GM23338 (cell line): ENCODE measurements around the gene XPNPEP2. TPM values are rescaled to one million over a fixed set of nuclear protein-coding genes. Genes with fewer than 3 reads are reported as not detected.

ENCODE experiments used
- ATAC-seq: fragments of 200-7000 bp; cut with Tn5 transposase; 3 replicates; pipeline ENCODE4 v1.9.1; 2020
- DNase-seq: peaks from one replicate; pipeline ENCODE4 v3.0.0-alpha.2; 2015; ENCODE audit warnings: low spot score
- H2AFZ ChIP-seq: fragments of 200-600 bp; sonication (generic); 2 replicates; pipeline ENCODE4 v1.8.0; 2016; ENCODE audit warnings: antibody characterized with exemption, mild to moderate bottlenecking, moderate library complexity
- H3F3A ChIP-seq: fragments of 200-600 bp; sonication (generic); replicated peaks from 2 replicates; pipeline ENCODE4 v1.8.0; 2017; ENCODE audit warnings: antibody characterized with exemption, mixed run types, low read depth
- H3K27ac ChIP-seq: fragments of 200-600 bp; sonication (generic); 2 replicates; pipeline ENCODE4 v1.6.1; 2016; ENCODE audit warnings: low read depth
- H3K27me3 ChIP-seq: fragments of 200-600 bp; sonication (generic); 2 replicates; pipeline ENCODE4 v1.8.0; 2016; ENCODE audit warnings: mild to moderate bottlenecking, mixed run types, moderate library complexity; ENCODE audit not compliant: insufficient read depth
- H3K36me3 ChIP-seq: fragments of 200-600 bp; sonication (generic); 2 replicates; pipeline ENCODE4 v1.8.0; 2016; ENCODE audit warnings: mild to moderate bottlenecking; ENCODE audit not compliant: insufficient read depth
- H3K4me1 ChIP-seq: fragments of 200-600 bp; sonication (generic); 2 replicates; pipeline ENCODE4 v1.8.0; 2016; ENCODE audit warnings: mild to moderate bottlenecking, moderate library complexity; ENCODE audit not compliant: insufficient read depth
- H3K4me2 ChIP-seq: fragments of 200-600 bp; sonication (generic); 2 replicates; pipeline ENCODE4 v1.7.1; 2017; ENCODE audit warnings: mixed run types
- H3K4me3 ChIP-seq: fragments of 200-600 bp; sonication (generic); 2 replicates; pipeline ENCODE4 v1.6.1; 2016; ENCODE audit warnings: mixed run types
- H3K79me2 ChIP-seq: fragments of 200-600 bp; sonication (generic); replicated peaks from 2 replicates; pipeline ENCODE4 v1.8.0; 2017; ENCODE audit warnings: mild to moderate bottlenecking; ENCODE audit not compliant: insufficient read depth
- H3K9me2 ChIP-seq: fragments of 200-600 bp; sonication (generic); 2 replicates; pipeline ENCODE4 v1.8.0; 2017; ENCODE audit not compliant: insufficient read depth
- H4K20me1 ChIP-seq: fragments of 200-600 bp; sonication (generic); replicated peaks from 2 replicates; pipeline ENCODE4 v1.8.0; 2017; ENCODE audit warnings: mild to moderate bottlenecking; ENCODE audit not compliant: insufficient read depth
- H3K27ac Mint-ChIP-seq: 2 replicates; pipeline ENCODE4 v1.8.0; 2020; ENCODE audit warnings: inconsistent platforms, mild to moderate bottlenecking, moderate library complexity, mixed read lengths
- H3K27me3 Mint-ChIP-seq: 3 replicates; pipeline ENCODE4 v1.8.0; 2022; ENCODE audit warnings: low read depth, mild to moderate bottlenecking, moderate library complexity, mixed read lengths, inconsistent platforms; ENCODE audit not compliant: insufficient read depth, poor library complexity
- H3K36me3 Mint-ChIP-seq: 3 replicates; pipeline ENCODE4 v1.8.0; 2021; ENCODE audit warnings: low read depth, mild to moderate bottlenecking, inconsistent platforms, moderate library complexity, mixed read lengths
- H3K4me1 Mint-ChIP-seq: 3 replicates; pipeline ENCODE4 v1.8.0; 2020; ENCODE audit warnings: mild to moderate bottlenecking, inconsistent platforms, mixed read lengths
- H3K4me3 Mint-ChIP-seq: 3 replicates; pipeline ENCODE4 v1.8.0; 2021; ENCODE audit warnings: moderate library complexity, mild to moderate bottlenecking, inconsistent platforms, mixed read lengths
- H3K9me3 Mint-ChIP-seq: 3 replicates; pipeline ENCODE4 v1.8.0; 2020; ENCODE audit warnings: moderate library complexity, mild to moderate bottlenecking, inconsistent platforms, mixed read lengths
- CREB1 ChIP-seq: fragments of 250-450 bp; sonication (Bioruptor Pico); IDR thresholded peaks from 2 replicates; pipeline ENCODE4 v1.5.0; 2020; ENCODE audit warnings: low read depth, mild to moderate bottlenecking, moderate library complexity
- CTCF ChIP-seq, 2 experiments: fragments of 200-600 bp in 1 of 2; sonication (generic) in 1 of 2; conservative IDR thresholded peaks; 2 replicates each; pipeline versions ENCODE4 v1.5.1 to v1.6.1; 2016 to 2017; ENCODE audit warnings: antibody characterized with exemption in 2 of 2, low read depth in 2 of 2, mild to moderate bottlenecking in 2 of 2, moderate library complexity in 1 of 2
- EZH2 ChIP-seq: fragments of 200-600 bp; sonication (generic); IDR thresholded peaks from one replicate; pipeline ENCODE4 v1.8.0; 2017; ENCODE audit warnings: antibody characterized with exemption, mild to moderate bottlenecking, low read depth; ENCODE audit not compliant: unreplicated experiment
- EZH2phosphoT487 ChIP-seq: fragments of 200-600 bp; sonication (generic); IDR thresholded peaks from one replicate; pipeline ENCODE4 v1.8.1; 2018; ENCODE audit warnings: antibody characterized with exemption; ENCODE audit not compliant: unreplicated experiment
- JUNB ChIP-seq: IDR thresholded peaks from one replicate; pipeline ENCODE4 v1.6.1; 2016; ENCODE audit warnings: antibody characterized with exemption; ENCODE audit not compliant: unreplicated experiment
- NANOG ChIP-seq: IDR thresholded peaks from 2 replicates; pipeline ENCODE4 v1.6.1; 2016; ENCODE audit warnings: antibody characterized with exemption, borderline replicate concordance
- POLR2AphosphoS5 ChIP-seq: IDR thresholded peaks from 2 replicates; pipeline ENCODE4 v1.6.1; 2016; ENCODE audit warnings: antibody characterized with exemption, low read depth
- STAT1 ChIP-seq: IDR thresholded peaks from one replicate; pipeline ENCODE4 v1.6.1; 2016; ENCODE audit warnings: antibody characterized with exemption; ENCODE audit not compliant: unreplicated experiment
- ZNF114 ChIP-seq: fragments of 250-450 bp; sonication (Bioruptor Pico); IDR thresholded peaks from 2 replicates; pipeline ENCODE4 v1.5.0; 2020; ENCODE audit warnings: mild to moderate bottlenecking, moderate library complexity
- ZNF331 ChIP-seq: fragments of 250-450 bp; sonication (Bioruptor Pico); IDR thresholded peaks from 2 replicates; pipeline ENCODE4 v1.5.0; 2020; ENCODE audit warnings: low read depth, mild to moderate bottlenecking, moderate library complexity
- ZNF462 ChIP-seq: fragments of 250-450 bp; sonication (Bioruptor Pico); IDR thresholded peaks from 2 replicates; pipeline ENCODE4 v1.5.0; 2020; ENCODE audit warnings: mild to moderate bottlenecking, moderate library complexity
- polyA plus RNA-seq: library from polyadenylated mRNA; unstranded; fragments of >200 nt; fragmentation: Nextera tagmentation; extraction: Ambion mirVana; gene quantifications from 2 replicates; pipeline ENCODE4 v1.2.1, GENCODE V29; 2016
- total RNA-seq: library from RNA; depleted of rRNA; stranded (reverse); fragments of >200 nt; shearing (Covaris generic); gene quantifications from 2 replicates; pipeline ENCODE4 v1.2.3, GENCODE V29; 2014
- TF ChIP-seq, protein P1 (sequence below): IDR thresholded peaks from one replicate; pipeline ENCODE4 v1.6.1; 2018; ENCODE audit warnings: antibody characterized with exemption; ENCODE audit not compliant: unreplicated experiment
- TF ChIP-seq, protein P2 (sequence below): IDR thresholded peaks from 2 replicates; pipeline ENCODE4 v1.6.1; 2016; ENCODE audit warnings: antibody characterized with exemption

The XPNPEP2 gene
- total and polyA plus RNA-seq, 2 experiments from 2014 or later = not detected

GRCh38 chrX:129762448-129762847 lies 23.7 kb downstream of the XPNPEP2 start:
- no peak for DNase-seq
- H3F3A ChIP-seq = no peaks in the 10 kb centered on the region
- H4K20me1 ChIP-seq = no peaks in the 10 kb centered on the region
- H3K4me1 ChIP-seq = no peaks in the 10 kb centered on the region
- H3K4me2 ChIP-seq = no peak overlapping the region
- peaks cover 6% of the 10 kb centered on the region for H3K27me3 Mint-ChIP-seq
- ATAC-seq = no peak
- no peak for TF ChIP-seq ZNF462
- no peak for TF ChIP-seq NANOG
- no peak for TF ChIP-seq CTCF (conservative IDR thresholded peaks at IDR 0.05; ENCODE audit: low read depth in 2 of 2)
- TF ChIP-seq, protein P1, sequence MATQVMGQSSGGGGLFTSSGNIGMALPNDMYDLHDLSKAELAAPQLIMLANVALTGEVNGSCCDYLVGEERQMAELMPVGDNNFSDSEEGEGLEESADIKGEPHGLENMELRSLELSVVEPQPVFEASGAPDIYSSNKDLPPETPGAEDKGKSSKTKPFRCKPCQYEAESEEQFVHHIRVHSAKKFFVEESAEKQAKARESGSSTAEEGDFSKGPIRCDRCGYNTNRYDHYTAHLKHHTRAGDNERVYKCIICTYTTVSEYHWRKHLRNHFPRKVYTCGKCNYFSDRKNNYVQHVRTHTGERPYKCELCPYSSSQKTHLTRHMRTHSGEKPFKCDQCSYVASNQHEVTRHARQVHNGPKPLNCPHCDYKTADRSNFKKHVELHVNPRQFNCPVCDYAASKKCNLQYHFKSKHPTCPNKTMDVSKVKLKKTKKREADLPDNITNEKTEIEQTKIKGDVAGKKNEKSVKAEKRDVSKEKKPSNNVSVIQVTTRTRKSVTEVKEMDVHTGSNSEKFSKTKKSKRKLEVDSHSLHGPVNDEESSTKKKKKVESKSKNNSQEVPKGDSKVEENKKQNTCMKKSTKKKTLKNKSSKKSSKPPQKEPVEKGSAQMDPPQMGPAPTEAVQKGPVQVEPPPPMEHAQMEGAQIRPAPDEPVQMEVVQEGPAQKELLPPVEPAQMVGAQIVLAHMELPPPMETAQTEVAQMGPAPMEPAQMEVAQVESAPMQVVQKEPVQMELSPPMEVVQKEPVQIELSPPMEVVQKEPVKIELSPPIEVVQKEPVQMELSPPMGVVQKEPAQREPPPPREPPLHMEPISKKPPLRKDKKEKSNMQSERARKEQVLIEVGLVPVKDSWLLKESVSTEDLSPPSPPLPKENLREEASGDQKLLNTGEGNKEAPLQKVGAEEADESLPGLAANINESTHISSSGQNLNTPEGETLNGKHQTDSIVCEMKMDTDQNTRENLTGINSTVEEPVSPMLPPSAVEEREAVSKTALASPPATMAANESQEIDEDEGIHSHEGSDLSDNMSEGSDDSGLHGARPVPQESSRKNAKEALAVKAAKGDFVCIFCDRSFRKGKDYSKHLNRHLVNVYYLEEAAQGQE = no peak
- no peak for TF ChIP-seq JUNB
- TF ChIP-seq STAT1 = no peak
- TF ChIP-seq ZNF331 (CRISPR knock-in tag) = no peak
- TF ChIP-seq, protein P2, sequence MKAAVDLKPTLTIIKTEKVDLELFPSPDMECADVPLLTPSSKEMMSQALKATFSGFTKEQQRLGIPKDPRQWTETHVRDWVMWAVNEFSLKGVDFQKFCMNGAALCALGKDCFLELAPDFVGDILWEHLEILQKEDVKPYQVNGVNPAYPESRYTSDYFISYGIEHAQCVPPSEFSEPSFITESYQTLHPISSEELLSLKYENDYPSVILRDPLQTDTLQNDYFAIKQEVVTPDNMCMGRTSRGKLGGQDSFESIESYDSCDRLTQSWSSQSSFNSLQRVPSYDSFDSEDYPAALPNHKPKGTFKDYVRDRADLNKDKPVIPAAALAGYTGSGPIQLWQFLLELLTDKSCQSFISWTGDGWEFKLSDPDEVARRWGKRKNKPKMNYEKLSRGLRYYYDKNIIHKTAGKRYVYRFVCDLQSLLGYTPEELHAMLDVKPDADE = no peak
- TF ChIP-seq ZNF114 (CRISPR knock-in tag) = no peak
- no peak for TF ChIP-seq CREB1 (CRISPR knock-in tag)
- no peak for TF ChIP-seq POLR2AphosphoS5
- no peak for TF ChIP-seq EZH2phosphoT487
- TF ChIP-seq EZH2 = no peak
- H3K4me3 Mint-ChIP-seq = no peak overlapping the region
- no peak overlapping the region for H2AFZ ChIP-seq
- no peak overlapping the region for H3K4me3 ChIP-seq
- H3K9me2 ChIP-seq = no peaks in the 10 kb centered on the region
- no peaks in the 10 kb centered on the region for H3K36me3 ChIP-seq
- no peaks in the 10 kb centered on the region for H3K79me2 ChIP-seq
- no peak overlapping the region for H3K27ac ChIP-seq
- no peaks in the 10 kb centered on the region for H3K36me3 Mint-ChIP-seq
- no peaks in the 10 kb centered on the region for H3K27me3 ChIP-seq
- H3K27ac Mint-ChIP-seq = no peak overlapping the region
- no peaks in the 10 kb centered on the region for H3K9me3 Mint-ChIP-seq
- no peaks in the 10 kb centered on the region for H3K4me1 Mint-ChIP-seq
